Smooth muscle cell (in vitro differentiated cells): ENCODE results near the gene FAM135A. TPM values are rescaled to one million over a fixed set of nuclear protein-coding genes. Genes with fewer than 3 reads are reported as not detected.
"Not testable (repeated sequence)": the region's sequence is repeated elsewhere in the genome, so short reads cannot be mapped to it uniquely, and the experiment has no call there.

ENCODE experiments used
- DNase-seq: peaks from one replicate; lab custom pipeline; 2025; ENCODE audit not compliant: unreplicated experiment; lab: John Stamatoyannopoulos, UW
- H2AFZ ChIP-seq: fragments of 200-600 bp; sonication (generic); 2 replicates; pipeline ENCODE4 v1.6.0; 2016; ENCODE audit warnings: antibody characterized with exemption, low read depth, mild to moderate bottlenecking
- H3F3A ChIP-seq: fragments of 200-600 bp; sonication (generic); 2 replicates; pipeline ENCODE4 v1.6.0; 2017; ENCODE audit warnings: antibody characterized with exemption, low read depth
- H3K27ac ChIP-seq: fragments of 200-600 bp; sonication (generic); 2 replicates; pipeline ENCODE4 v1.5.1; 2016; ENCODE audit warnings: low read depth, mild to moderate bottlenecking
- H3K27me3 ChIP-seq: fragments of 200-600 bp; sonication (generic); 2 replicates; pipeline ENCODE4 v1.6.1; 2016; ENCODE audit warnings: low read depth, mild to moderate bottlenecking
- H3K36me3 ChIP-seq: fragments of 200-600 bp; sonication (generic); 2 replicates; pipeline ENCODE4 v1.5.1; 2016; ENCODE audit warnings: low read depth
- H3K4me1 ChIP-seq: fragments of 200-600 bp; sonication (generic); 2 replicates; pipeline ENCODE4 v1.5.1; 2016; ENCODE audit warnings: low read depth
- H3K4me2 ChIP-seq: fragments of 200-600 bp; sonication (generic); 2 replicates; pipeline ENCODE4 v1.6.0; 2016; ENCODE audit warnings: mild to moderate bottlenecking
- H3K4me3 ChIP-seq: fragments of 200-600 bp; sonication (generic); 2 replicates; pipeline ENCODE4 v1.5.1; 2016; ENCODE audit warnings: mild to moderate bottlenecking
- H3K79me2 ChIP-seq: fragments of 200-600 bp; sonication (generic); 2 replicates; pipeline ENCODE4 v1.6.0; 2016; ENCODE audit warnings: low read depth, mild to moderate bottlenecking
- H3K9ac ChIP-seq: fragments of 200-600 bp; sonication (generic); 2 replicates; pipeline ENCODE4 v1.6.0; 2016; ENCODE audit warnings: low read depth
- H3K9me3 ChIP-seq: fragments of 200-600 bp; sonication (generic); replicated peaks from 2 replicates; pipeline ENCODE4 v1.5.1; 2016; ENCODE audit warnings: low read depth
- H4K20me1 ChIP-seq: fragments of 200-600 bp; sonication (generic); 2 replicates; pipeline ENCODE4 v1.6.0; 2016; ENCODE audit warnings: low read depth
- CTCF ChIP-seq: fragments of 200-600 bp; sonication (generic); IDR thresholded peaks from 2 replicates; pipeline ENCODE4 v1.5.1; 2017; ENCODE audit warnings: borderline replicate concordance, mild to moderate bottlenecking, antibody characterized with exemption; ENCODE audit not compliant: insufficient read depth, poor library complexity, severe bottlenecking
- WGBS: methylation state at CpG from one replicate; pipeline ENCODE4 v1.1.7; 2016; ENCODE audit warnings: low lambda C conversion rate; 5-methylcytosine and 5-hydroxymethylcytosine counted together
- polyA plus RNA-seq: library from polyadenylated mRNA; unstranded; fragments of >200 nt; fragmentation: Nextera tagmentation; extraction: Ambion mirVana; gene quantifications from 2 replicates; pipeline ENCODE4 v1.2.1, GENCODE V29; 2016
- total RNA-seq: library from RNA; depleted of rRNA; stranded (reverse); fragments of >200 nt; gene quantifications from 2 replicates; pipeline ENCODE4 v1.2.3, GENCODE V29; 2014

FAM135A gene
- total and polyA plus RNA-seq, 2 experiments from 2014 or later = 8.9 to 32.3 TPM

- Histone ChIP-seq H3K4me2 (no peak overlapping the region), H3K79me2 (no peaks in the 10 kb centered on the region), H2AFZ (no peak overlapping the region), H3K9me3 (peaks cover 4% of the 10 kb centered on the region), H4K20me1 (no peaks in the 10 kb centered on the region), H3K4me3 (no peak overlapping the region), H3K4me1 (no peaks in the 10 kb centered on the region), H3K27me3 (no peaks in the 10 kb centered on the region), H3K27ac (no peak overlapping the region), H3K36me3 (no peaks in the 10 kb centered on the region), H3F3A (no peaks in the 10 kb centered on the region), H3K9ac (no peak overlapping the region)
- TF ChIP-seq CTCF = no peak
- WGBS = 86% methylated on average over 2 of the region's 2 CpGs
- no peak for DNase-seq
Measured at GRCh38 chr6:70445001-70445400, 31.7 kb downstream of the FAM135A start.

- not testable (repeated sequence) for H3K27ac ChIP-seq, H3F3A ChIP-seq, H3K79me2 ChIP-seq, DNase-seq, H4K20me1 ChIP-seq, H2AFZ ChIP-seq, H3K36me3 ChIP-seq, H3K4me1 ChIP-seq, H3K27me3 ChIP-seq, H3K4me3 ChIP-seq, H3K4me2 ChIP-seq, H3K9me3 ChIP-seq, H3K9ac ChIP-seq
- WGBS = 98% methylated on average over 13 of the region's 13 CpGs
Measured at GRCh38 chr6:70447343-70448070, 34.2 kb downstream of the FAM135A start.

GRCh38 chr6:70453899-70454298, 40.6 kb downstream of the FAM135A start:
- not testable (repeated sequence) for H3K27ac ChIP-seq, H2AFZ ChIP-seq, H3K79me2 ChIP-seq, H3K27me3 ChIP-seq, H4K20me1 ChIP-seq, H3K4me3 ChIP-seq, DNase-seq, H3K9ac ChIP-seq, H3K4me2 ChIP-seq, H3K4me1 ChIP-seq, H3F3A ChIP-seq, H3K9me3 ChIP-seq
- H3K36me3 ChIP-seq = peaks cover 10% of the 10 kb centered on the region
- WGBS = 100% methylated on average over 2 of the region's 2 CpGs

- Histone ChIP-seq H3K9me3 (no peaks in the 10 kb centered on the region), H3K4me3 (no peak overlapping the region), H3K27ac (no peak overlapping the region), H3K4me1 (no peaks in the 10 kb centered on the region), H2AFZ (no peak overlapping the region), H4K20me1 (no peaks in the 10 kb centered on the region), H3K9ac (no peak overlapping the region), H3K36me3 (peaks cover 10% of the 10 kb centered on the region), H3K79me2 (no peaks in the 10 kb centered on the region), H3F3A (no peaks in the 10 kb centered on the region), H3K27me3 (no peaks in the 10 kb centered on the region), H3K4me2 (no peak overlapping the region)
- TF ChIP-seq CTCF = no peak
- WGBS = 80% methylated on average over 1 of the region's 1 CpG
- DNase-seq = no peak
Measured at GRCh38 chr6:70456735-70457134, 43.4 kb downstream of the FAM135A start.

GRCh38 chr6:70459235-70459634, 45.9 kb downstream of the FAM135A start:
- H3K9me3 ChIP-seq = no peaks in the 10 kb centered on the region
- H4K20me1 ChIP-seq = no peaks in the 10 kb centered on the region
- no peaks in the 10 kb centered on the region for H3K27me3 ChIP-seq
- no peak overlapping the region for H3K4me3 ChIP-seq
- no peak overlapping the region for H3K9ac ChIP-seq
- no peak for DNase-seq
- no peak overlapping the region for H2AFZ ChIP-seq
- no peaks in the 10 kb centered on the region for H3K4me1 ChIP-seq
- H3K27ac ChIP-seq = no peak overlapping the region
- no peaks in the 10 kb centered on the region for H3K36me3 ChIP-seq
- H3K4me2 ChIP-seq = no peak overlapping the region
- 93% methylated on average over 2 of the region's 2 CpGs for WGBS
- no peaks in the 10 kb centered on the region for H3F3A ChIP-seq
- no peak for TF ChIP-seq CTCF
- H3K79me2 ChIP-seq = no peaks in the 10 kb centered on the region

GRCh38 chr6:70459699-70460098, 46.4 kb downstream of the FAM135A start:
- DNase-seq, H3K27ac ChIP-seq, H2AFZ ChIP-seq, H3K27me3 ChIP-seq, H3K9ac ChIP-seq, H3K79me2 ChIP-seq, H3F3A ChIP-seq, H3K36me3 ChIP-seq, H3K4me1 ChIP-seq, H3K4me2 ChIP-seq, H4K20me1 ChIP-seq, H3K9me3 ChIP-seq, H3K4me3 ChIP-seq: not testable (repeated sequence)
- 99% methylated on average over 14 of the region's 14 CpGs for WGBS
